Left ventricle myocardium inferior (tissue), 1 donor: ENCODE results near the gene CIDEB. TPM values are rescaled to one million over a fixed set of nuclear protein-coding genes. Genes with fewer than 3 reads are reported as not detected.

ENCODE experiments used
- DNase-seq: peaks from one replicate; pipeline ENCODE4 v3.0.0-alpha.2; 2020
- H3K27ac ChIP-seq: fragments of 200-600 bp; replicated peaks from 2 replicates; pipeline ENCODE4 v1.8.0; 2021
- H3K27me3 ChIP-seq: fragments of 200-600 bp; 2 replicates; pipeline ENCODE4 v1.8.0; 2021; ENCODE audit warnings: low read depth
- H3K36me3 ChIP-seq: fragments of 200-600 bp; 2 replicates; pipeline ENCODE4 v1.8.0; 2021
- H3K4me1 ChIP-seq: fragments of 200-600 bp; 2 replicates; pipeline ENCODE4 v1.8.0; 2021
- H3K4me3 ChIP-seq: fragments of 200-600 bp; 2 replicates; pipeline ENCODE4 v1.8.0; 2021; ENCODE audit warnings: mild to moderate bottlenecking, moderate library complexity
- H3K9me3 ChIP-seq: fragments of 200-600 bp; replicated peaks from 2 replicates; pipeline ENCODE4 v1.8.0; 2021
- CTCF ChIP-seq: fragments of 200-600 bp; IDR thresholded peaks from 2 replicates; pipeline ENCODE4 v1.8.0; 2021; ENCODE audit warnings: antibody characterized with exemption, mild to moderate bottlenecking, borderline replicate concordance
- intact Hi-C: fragments of 100-400 bp; cut with micrococcal nuclease; formaldehyde crosslinking; loops from one replicate; pipeline ENCODE4 v1.11.0; 2022
- total RNA-seq: library from RNA; stranded (reverse); fragmentation: NEBNext Ultra II Directional; extraction: Animal tissue kit (Norgen Biotek cat#: 25700); gene quantifications from one replicate; pipeline ENCODE4 v1.2.1, GENCODE V29; 2021
- donor health status: DM: no; HTN: yes; CAD: no; lungs with severe emphysema.

CIDEB gene
- total RNA-seq, 1 donor from 2014 or later: 3.1 TPM

DNA sequence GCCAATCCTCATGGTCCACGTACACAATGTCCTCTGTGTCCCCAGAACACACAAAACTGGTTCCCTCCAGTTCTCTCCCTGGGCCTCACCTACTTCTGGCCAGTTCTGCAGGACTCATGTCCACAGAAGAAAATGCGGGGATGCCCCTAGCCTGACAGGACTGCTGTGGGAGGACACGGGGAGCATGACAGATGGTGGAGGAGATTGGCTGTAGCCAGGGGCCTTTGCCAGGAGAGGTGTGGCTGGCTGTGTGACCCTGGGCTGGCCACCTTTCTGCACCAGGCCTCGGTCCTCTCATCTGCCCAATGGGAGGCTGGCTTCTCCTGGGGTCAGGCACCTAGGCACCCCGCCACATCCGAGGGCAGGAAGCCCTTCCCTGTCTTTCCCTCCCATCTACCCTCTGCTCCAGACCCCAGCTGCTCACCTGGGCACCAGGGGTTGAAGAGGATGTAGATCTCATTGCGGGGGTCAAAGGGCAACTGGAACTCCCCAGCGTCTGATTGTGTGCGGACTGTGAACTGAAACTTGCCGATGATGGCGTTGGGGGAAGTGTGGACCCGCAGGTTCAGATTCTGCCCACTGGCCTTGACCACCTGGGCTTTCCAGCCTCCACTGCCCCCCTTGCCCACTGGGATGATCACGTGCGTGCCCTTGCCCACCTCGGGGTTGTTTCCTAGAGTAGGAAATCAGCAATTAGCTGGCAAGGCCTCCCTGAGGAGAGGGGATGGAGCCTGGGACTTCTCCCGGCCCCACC, 47.6 kb downstream of the CIDEB start:
- Histone ChIP-seq H3K27me3 (no peaks in the 10 kb centered on the region), H3K4me1 (no peaks in the 10 kb centered on the region), H3K36me3 (no peaks in the 10 kb centered on the region), H3K9me3 (no peaks in the 10 kb centered on the region), H3K4me3 (no peak overlapping the region), H3K27ac (no peak overlapping the region)
- intact Hi-C loops: no loop called here
- no peak for DNase-seq
- no peak for TF ChIP-seq CTCF

DNA sequence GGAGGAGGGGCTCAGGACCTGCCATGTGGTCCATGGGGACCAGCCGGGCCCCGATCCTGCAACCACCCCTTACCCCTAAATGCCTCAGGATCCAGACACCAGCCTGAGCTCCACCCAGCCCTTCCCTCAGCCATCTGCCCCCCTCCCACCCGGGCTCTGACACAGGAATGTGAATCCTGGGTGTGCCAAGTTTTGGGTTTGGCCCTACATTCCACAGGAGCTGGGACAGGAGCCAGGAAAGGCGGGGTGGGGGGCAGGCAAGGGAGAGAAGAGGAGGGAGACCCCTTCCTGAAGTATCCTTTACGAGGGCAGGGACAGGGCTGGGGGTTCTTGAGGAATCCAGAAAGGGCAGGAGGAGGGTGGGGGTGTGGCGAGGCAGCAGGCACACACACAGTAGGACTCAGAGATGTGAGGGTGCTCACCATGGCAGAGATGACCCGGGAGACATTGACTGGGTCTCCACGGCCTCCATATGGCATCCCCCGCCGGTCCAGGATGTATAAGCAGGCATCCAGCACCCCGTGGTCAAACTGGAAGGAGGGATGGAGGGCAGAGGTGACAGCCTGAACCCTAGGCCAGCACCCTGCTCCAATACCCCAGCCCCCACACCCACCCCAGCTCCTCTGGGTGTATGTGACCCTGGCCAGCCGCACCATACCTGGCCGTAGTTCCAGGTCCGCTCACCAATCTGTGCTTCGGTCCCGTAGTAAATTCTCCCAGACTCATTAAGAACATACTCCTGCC, 48.3 kb downstream of the CIDEB start:
- intact Hi-C loops: no loop called here
- Histone ChIP-seq H3K9me3 (no peaks in the 10 kb centered on the region), H3K4me1 (no peaks in the 10 kb centered on the region), H3K4me3 (no peak overlapping the region), H3K36me3 (no peaks in the 10 kb centered on the region), H3K27me3 (no peaks in the 10 kb centered on the region), H3K27ac (no peak overlapping the region)
- no peak for DNase-seq
- no peak for TF ChIP-seq CTCF

- no peak for TF ChIP-seq CTCF
- DNase-seq: no peak
- Histone ChIP-seq H3K27me3 (no peaks in the 10 kb centered on the region), H3K9me3 (no peaks in the 10 kb centered on the region), H3K36me3 (no peaks in the 10 kb centered on the region), H3K4me1 (no peaks in the 10 kb centered on the region), H3K27ac (no peak overlapping the region), H3K4me3 (no peak overlapping the region)
- intact Hi-C loops: no loop called here
Measured at GRCh38 chr14:24258548-24259265, 49.1 kb downstream of the CIDEB start.

DNA sequence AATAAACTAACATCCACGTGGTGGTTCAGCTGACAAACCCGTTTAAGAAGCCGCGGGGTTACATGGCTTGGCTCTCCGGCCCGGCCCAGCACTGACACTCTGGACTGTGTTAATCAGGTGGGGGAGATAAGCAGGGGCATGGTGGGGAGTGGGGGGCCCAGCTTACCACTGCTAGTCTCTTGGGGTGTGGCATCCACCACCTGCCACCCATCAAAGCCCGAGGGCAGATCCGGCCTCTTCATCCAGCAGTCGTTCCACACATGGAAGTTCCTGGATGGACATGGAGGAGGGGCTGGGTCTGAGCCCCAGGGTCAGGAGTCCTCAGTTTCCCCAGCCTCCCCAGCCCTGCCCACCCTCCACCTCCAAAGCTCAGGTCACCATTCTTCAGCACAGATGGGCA, 49.7 kb downstream of the CIDEB start:
- DNase-seq: no peak
- TF ChIP-seq CTCF: no peak
- intact Hi-C loops: no loop called here

DNA sequence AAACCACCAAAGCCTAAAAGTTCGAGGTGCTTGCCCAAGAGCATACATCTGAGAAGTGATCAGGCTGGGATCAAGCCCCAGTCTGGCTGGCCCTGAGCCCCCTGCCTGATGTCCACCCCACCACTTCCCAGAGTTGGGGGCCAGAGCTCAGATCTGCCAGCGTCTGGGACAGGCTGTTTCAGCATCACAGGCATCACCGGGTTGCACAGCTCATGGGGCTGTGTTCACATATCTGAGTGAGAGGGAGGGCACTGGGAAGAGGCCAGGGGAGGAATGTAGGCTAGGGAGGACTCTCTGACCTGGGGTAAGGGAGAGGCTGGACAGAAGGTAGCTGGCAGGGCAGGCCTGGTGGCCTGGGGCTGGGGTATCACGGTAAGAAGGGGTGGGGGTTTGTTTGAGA, 50.8 kb downstream of the CIDEB start:
- no peak overlapping the region for H3K27ac ChIP-seq
- peaks cover 3% of the 10 kb centered on the region for H3K36me3 ChIP-seq
- no peaks in the 10 kb centered on the region for H3K9me3 ChIP-seq
- H3K4me3 ChIP-seq: no peak overlapping the region
- no peak for TF ChIP-seq CTCF
- H3K4me1 ChIP-seq: no peaks in the 10 kb centered on the region
- H3K27me3 ChIP-seq: no peaks in the 10 kb centered on the region
- intact Hi-C loops: no loop called here
- DNase-seq: no peak

More for the DNA sequence above, 49.7 kb downstream of the CIDEB start:
- Histone ChIP-seq H3K4me3 (no peak overlapping the region), H3K27me3 (no peaks in the 10 kb centered on the region), H3K4me1 (no peaks in the 10 kb centered on the region), H3K27ac (no peak overlapping the region), H3K36me3 (peaks cover 3% of the 10 kb centered on the region), H3K9me3 (no peaks in the 10 kb centered on the region)
